H1 (cell line): ENCODE results near the gene RAB3GAP2. TPM values are rescaled to one million over a fixed set of nuclear protein-coding genes. Genes with fewer than 3 reads are reported as not detected.

Experiments used
- ZNF274 ChIP-seq: IDR thresholded peaks from 2 replicates; pipeline ENCODE4 v1.7.0; 2012; ENCODE audit warnings: low read length, borderline replicate concordance; ENCODE audit errors: extremely low read depth
- polyA plus RNA-seq, 7 experiments: library from polyadenylated mRNA; depleted of rRNA in 3 of 7; stranded (reverse) in 5 of 7; unstranded in 2 of 7; fragments of >200 nt in 5 of 7; fragments of 200-250 nt in 2 of 7; gene quantifications; 1 replicate in 5 of 7; 2 replicates in 1 of 7; 4 replicates in 1 of 7; pipeline versions ENCODE4 v1.2.1 to v1.2.3, GENCODE V29; 2011 to 2013; ENCODE audit warnings: missing spikeins in 2 of 7, mixed read lengths in 2 of 7
- total RNA-seq: library from RNA; stranded (reverse); fragmentation: NEBNext Ultra II Directional; extraction: Animal tissue kit (Norgen Biotek cat#: 25700); gene quantifications from 2 replicates; pipeline ENCODE4 v1.2.1, GENCODE V29; 2021
- TF ChIP-seq, protein P1 (sequence below): IDR thresholded peaks from 2 replicates; pipeline ENCODE4 v1.6.1; 2011; ENCODE audit warnings: low read length, improper control_type of control experiment

RAB3GAP2 gene
- total and polyA plus RNA-seq, 2 of the 8 experiments (the other 6 are each of a cell fraction or from before 2014, with no cell fraction given) = 19.7 to 52.7 TPM

DNA sequence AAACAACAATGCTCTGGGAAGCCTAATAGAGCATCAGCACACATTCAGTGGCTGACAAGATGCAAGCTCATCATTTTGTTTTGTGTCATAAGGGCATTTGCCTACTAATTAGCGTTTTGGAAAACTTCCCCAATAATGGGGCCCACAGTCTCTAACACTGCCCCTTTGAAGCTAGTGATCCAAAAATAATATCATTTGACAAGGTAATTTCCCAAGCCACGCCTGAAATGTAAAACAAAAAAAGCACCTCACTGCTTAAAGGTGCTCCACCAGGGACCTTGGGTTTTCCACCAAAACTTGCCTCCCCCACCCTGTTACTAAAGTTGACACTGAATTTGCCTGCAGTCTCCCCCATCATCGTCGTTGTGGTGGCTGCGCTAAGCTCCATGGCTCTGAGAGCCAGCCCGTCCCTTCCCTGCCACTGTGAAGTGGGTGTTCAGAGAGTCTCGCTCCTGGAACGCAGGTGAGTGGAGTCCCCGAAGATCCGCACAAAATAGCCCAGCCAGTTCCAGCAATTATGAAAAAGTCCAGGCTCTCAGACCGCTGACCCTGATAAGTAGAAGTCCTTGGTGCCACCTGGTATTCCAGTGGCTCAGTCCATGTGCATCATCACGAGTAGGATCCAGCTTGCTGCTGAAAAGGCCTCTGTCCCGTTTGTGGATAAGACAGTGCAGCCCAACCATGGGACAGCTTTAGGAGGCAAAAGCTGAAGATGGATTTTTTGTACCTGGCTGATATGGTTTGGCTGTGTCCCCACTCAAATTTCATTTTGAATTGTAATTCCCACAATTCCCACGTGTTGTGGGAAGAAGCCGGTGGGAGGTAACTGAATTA, 52.2 kb downstream of the RAB3GAP2 start (continued):
- TF ChIP-seq ZNF274 = no peak
- TF ChIP-seq, protein P1, sequence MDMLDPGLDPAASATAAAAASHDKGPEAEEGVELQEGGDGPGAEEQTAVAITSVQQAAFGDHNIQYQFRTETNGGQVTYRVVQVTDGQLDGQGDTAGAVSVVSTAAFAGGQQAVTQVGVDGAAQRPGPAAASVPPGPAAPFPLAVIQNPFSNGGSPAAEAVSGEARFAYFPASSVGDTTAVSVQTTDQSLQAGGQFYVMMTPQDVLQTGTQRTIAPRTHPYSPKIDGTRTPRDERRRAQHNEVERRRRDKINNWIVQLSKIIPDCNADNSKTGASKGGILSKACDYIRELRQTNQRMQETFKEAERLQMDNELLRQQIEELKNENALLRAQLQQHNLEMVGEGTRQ = no peak
